HepG2 (cell line): ENCODE data around the gene IPPK. TPM values are rescaled to one million over a fixed set of nuclear protein-coding genes. Genes with fewer than 3 reads are reported as not detected.

Source experiments
- ATAC-seq: fragments of 200-7000 bp; cut with Tn5 transposase; 3 replicates; pipeline ENCODE4 v1.9.1; 2020; ENCODE audit warnings: mild to moderate bottlenecking, moderate library complexity
- BruUV-seq: library from RNA; stranded (reverse); fragments of 400-500 nt; replicated peaks from 2 replicates; lab custom pipeline; 2021; lab: Mats Ljungman, UMichigan
- CTCF ChIA-PET: fragments of 300-600 bp; formaldehyde crosslinking; extraction: SDS; loops from one replicate; lab custom pipeline; 2021; ENCODE audit warnings: low total read pairs, inconsistent platforms, low intra/inter-chr PET ratio; lab: Yijun Ruan, JAX
- POLR2A ChIA-PET: fragments of 350-600 bp; sonication (Branson Sonifier 250); formaldehyde crosslinking; loops from one replicate; lab custom pipeline; 2020; ENCODE audit warnings: antibody characterized with exemption, inconsistent platforms; lab: Yijun Ruan, JAX
- DNase-seq: peaks from one replicate; pipeline ENCODE4 v3.0.0-alpha.2; 2015; ENCODE audit warnings: low spot score
- FAIRE-seq: peaks from 3 replicates; lab custom pipeline; 2011; peaks lifted over from hg19 to GRCh38; lab: Jason Lieb, UNC
- H2AFZ ChIP-seq: one replicate; pipeline ENCODE4 v1.6.1; 2011; ENCODE audit warnings: low read length, inconsistent platforms
- H3K27ac ChIP-seq: fragments of 300-600 bp; 3 replicates; pipeline ENCODE4 v1.8.0; 2011; ENCODE audit warnings: mixed run types, mild to moderate bottlenecking, mixed read lengths, low read length, inconsistent platforms; ENCODE audit not compliant: insufficient read depth; ENCODE audit errors: extremely low read length
- H3K27me3 ChIP-seq, 2 experiments: fragments of 200-600 bp in 1 of 2; 2 replicates in 1 of 2; 3 replicates in 1 of 2; pipeline versions ENCODE4 v1.6.0 to v1.8.0; 2011; ENCODE audit warnings: low read length in 2 of 2, mild to moderate bottlenecking in 2 of 2, moderate library complexity in 2 of 2, inconsistent platforms in 1 of 2; ENCODE audit not compliant: insufficient read depth in 2 of 2, control insufficient read depth in 1 of 2
- H3K36me3 ChIP-seq, 2 experiments: fragments of 200-600 bp in 1 of 2; replicated peaks in 1 of 2; 2 replicates in 1 of 2; 3 replicates in 1 of 2; pipeline versions ENCODE4 v1.5.1 to v1.8.0; 2011; ENCODE audit warnings: low read length in 2 of 2, inconsistent platforms in 1 of 2; ENCODE audit not compliant: insufficient read depth in 2 of 2, control insufficient read depth in 1 of 2
- H3K4me1 ChIP-seq: 2 replicates; pipeline ENCODE4 v1.5.1; 2012; ENCODE audit warnings: low read length, inconsistent platforms; ENCODE audit not compliant: insufficient read depth
- H3K4me2 ChIP-seq: 2 replicates; pipeline ENCODE4 v1.6.0; 2011; ENCODE audit warnings: low read depth, low read length, inconsistent platforms
- H3K4me3 ChIP-seq, 3 experiments: fragments of 200-600 bp in 1 of 3; sonication (generic), shearing (Covaris generic) in 1 of 3; replicated peaks in 1 of 3; 2 replicates each; pipeline ENCODE4 v1.5.1; 2011 to 2016; ENCODE audit warnings: low read length in 3 of 3, inconsistent platforms in 2 of 3, low read depth in 2 of 3, mild to moderate bottlenecking in 2 of 3, control low read depth in 1 of 3, mixed read lengths in 1 of 3; ENCODE audit not compliant: insufficient read depth in 1 of 3
- H3K79me2 ChIP-seq: one replicate; pipeline ENCODE4 v1.6.1; 2011; ENCODE audit warnings: low read length, inconsistent platforms; ENCODE audit not compliant: insufficient read depth
- H3K9ac ChIP-seq: 2 replicates; pipeline ENCODE4 v1.6.0; 2011; ENCODE audit warnings: mild to moderate bottlenecking, low read depth, low read length, inconsistent platforms; ENCODE audit not compliant: insufficient read depth
- H3K9me3 ChIP-seq: 2 replicates; pipeline ENCODE4 v1.5.1; 2012; ENCODE audit warnings: mild to moderate bottlenecking, low read length
- H4K20me1 ChIP-seq: 2 replicates; pipeline ENCODE4 v1.6.0; 2011; ENCODE audit warnings: inconsistent platforms, mild to moderate bottlenecking, low read length, moderate library complexity; ENCODE audit not compliant: insufficient read depth
- CBX1 ChIP-seq: IDR thresholded peaks from one replicate; pipeline ENCODE4 v1.6.1; 2016; ENCODE audit warnings: antibody characterized with exemption, low read depth
- ERF ChIP-seq: IDR thresholded peaks from 2 replicates; pipeline ENCODE4 v1.6.1; 2018; ENCODE audit warnings: missing biosample characterization, missing genetic modification reagents
- FOXP1 ChIP-seq, 2 experiments: fragments of 450-650 bp in 1 of 2; IDR thresholded peaks; 2 replicates each; pipeline ENCODE4 v1.6.1; 2017 to 2018; ENCODE audit warnings: antibody characterized with exemption in 1 of 2
- GRHL1 ChIP-seq: sonication (generic); formaldehyde crosslinking; conservative IDR thresholded peaks from 2 replicates; pipeline ENCODE4 v1.8.0; 2022; ENCODE audit warnings: missing genetic modification reagents
- LCORL ChIP-seq, 2 experiments: fragments of 450-650 bp in 1 of 2; sonication (generic) in 1 of 2; formaldehyde crosslinking in 1 of 2; IDR thresholded peaks; 2 replicates each; pipeline versions ENCODE4 v1.5.0 to v1.6.1; 2017 to 2020; ENCODE audit warnings: antibody characterized with exemption in 1 of 2, missing genetic modification reagents in 1 of 2
- MAZ ChIP-seq, 2 experiments: sonication (generic) in 1 of 2; formaldehyde crosslinking in 1 of 2; IDR thresholded peaks; 2 replicates each; pipeline versions ENCODE4 v1.5.0 to v1.6.1; 2012 to 2020; ENCODE audit warnings: low read depth in 2 of 2, mild to moderate bottlenecking in 2 of 2, borderline replicate concordance in 1 of 2, improper control_type of control experiment in 1 of 2, low read length in 1 of 2, missing genetic modification reagents in 1 of 2, moderate library complexity in 1 of 2
- NCOA1 ChIP-seq: sonication (generic); formaldehyde crosslinking; IDR thresholded peaks from 2 replicates; pipeline ENCODE4 v1.9.0; 2021; ENCODE audit warnings: missing genetic modification reagents
- NFIB ChIP-seq: sonication (generic); formaldehyde crosslinking; IDR thresholded peaks from 2 replicates; pipeline ENCODE4 v1.9.0; 2021; ENCODE audit warnings: missing genetic modification reagents, mild to moderate bottlenecking, borderline replicate concordance
- PCBP1 ChIP-seq: fragments of 200-400 bp; formaldehyde crosslinking; IDR thresholded peaks from 2 replicates; pipeline ENCODE4 v1.6.1; 2017; ENCODE audit warnings: mild to moderate bottlenecking, low read depth, low read length, borderline replicate concordance
- PHF8 ChIP-seq: sonication (generic); formaldehyde crosslinking; IDR thresholded peaks from 2 replicates; pipeline ENCODE4 v1.5.0; 2020; ENCODE audit warnings: missing genetic modification reagents
- PLRG1 ChIP-seq: fragments of 450-650 bp; conservative IDR thresholded peaks from 2 replicates; pipeline ENCODE4 v1.6.1; 2016
- SNRNP70 ChIP-seq: fragments of 200-400 bp; formaldehyde crosslinking; IDR thresholded peaks from 2 replicates; pipeline ENCODE4 v1.6.1; 2017; ENCODE audit warnings: mild to moderate bottlenecking, low read depth, low read length, moderate library complexity
- ZNF207 ChIP-seq: fragments of 450-650 bp; IDR thresholded peaks from 2 replicates; pipeline ENCODE4 v1.6.1; 2016; ENCODE audit warnings: antibody characterized with exemption, borderline replicate concordance
- ZNF430 ChIP-seq: sonication (generic); formaldehyde crosslinking; IDR thresholded peaks from 2 replicates; pipeline ENCODE4 v1.9.0; 2021; ENCODE audit warnings: mild to moderate bottlenecking, missing genetic modification reagents
- ZNF503 ChIP-seq: sonication (generic); formaldehyde crosslinking; IDR thresholded peaks from 2 replicates; pipeline ENCODE4 v1.4.0; 2020; ENCODE audit warnings: missing genetic modification reagents
- ZNF572 ChIP-seq: sonication (generic); formaldehyde crosslinking; IDR thresholded peaks from 2 replicates; pipeline ENCODE4 v1.5.1; 2020; ENCODE audit warnings: mild to moderate bottlenecking, missing genetic modification reagents
- ZNF652 ChIP-seq: IDR thresholded peaks from 2 replicates; pipeline ENCODE4 v1.6.1; 2016; ENCODE audit warnings: low read depth, borderline replicate concordance
- WGBS: methylation state at CpG from one replicate; pipeline ENCODE4 v1.1.6; 2017; ENCODE audit warnings: low lambda C conversion rate; 5-methylcytosine and 5-hydroxymethylcytosine counted together
- in situ Hi-C: cut with HindIII; loops from 2 replicates; pipeline ENCODE4 v1.10.0; 2017; ENCODE audit warnings: low pct_unique_long_range_greater_than_20kb; ENCODE audit not compliant: extremely low pct_ligation_motif_present
- intact Hi-C: fragments of 100-400 bp; cut with micrococcal nuclease; formaldehyde crosslinking; loops from one replicate; pipeline ENCODE4 v1.10.0; 2022; ENCODE audit not compliant: unreplicated experiment
- polyA plus RNA-seq, 8 experiments: library from polyadenylated mRNA; depleted of rRNA in 3 of 8; stranded (reverse) in 7 of 8; unstranded in 1 of 8; fragments of >200 nt; fragmentation: Illumina TruSeq in 4 of 8; extraction: Trizol in 4 of 8; gene quantifications; 2 replicates each; pipeline versions ENCODE4 v1.2.1 to v1.2.3, GENCODE V29; 2011 to 2016; ENCODE audit warnings: low read depth in 4 of 8, missing spikeins in 1 of 8, mixed read lengths in 1 of 8; ENCODE audit not compliant: insufficient read depth in 1 of 8
- total RNA-seq, 5 experiments: library from RNA; depleted of rRNA; stranded (reverse); fragments of >200 nt; fragmentation: Illumina TruSeq; extraction: Trizol; gene quantifications; 2 replicates each; pipeline ENCODE4 v1.2.3, GENCODE V29; 2016; ENCODE audit warnings: low read depth in 1 of 5

The IPPK gene
- total and polyA plus RNA-seq, 2 of the 13 experiments (the other 11 are each of a cell fraction or from before 2014, with no cell fraction given), result 9.9 to 14.1 TPM

GRCh38 chr9:92605224-92605623, 64.7 kb downstream of the IPPK start:
- FAIRE-seq (no peak), DNase-seq (no peak), ATAC-seq (no peak)
- H3K9ac ChIP-seq, result no peak overlapping the region
- peaks cover 55% of the 10 kb centered on the region for H3K4me1 ChIP-seq
- POLR2A ChIA-PET, result interaction anchor here (1.0 to 1.4 kb wide), 2 partner anchors 9 to 11 kb away, joined by 3 to 4 read pairs; no protein-coding TSS in a partner anchor
- in situ Hi-C loops, result no loop called here
- no peak for TF ChIP-seq NCOA1 (CRISPR knock-in tag)
- no peak for TF ChIP-seq SNRNP70
- TF ChIP-seq LCORL (IDR thresholded peaks at IDR 0.05), result peak; percentile 17; the same call in 1 of the 2 replicates
- no peak for TF ChIP-seq LCORL (CRISPR knock-in tag; IDR thresholded peaks at IDR 0.05)
- no peak for TF ChIP-seq ZNF207
- TF ChIP-seq ZNF572 (CRISPR knock-in tag), result no peak
- no peak for TF ChIP-seq PHF8 (CRISPR knock-in tag)
- no peaks in the 10 kb centered on the region for H3K36me3 ChIP-seq
- no TSS peak for BruUV-seq
- no peaks in the 10 kb centered on the region for H4K20me1 ChIP-seq
- CTCF ChIA-PET, result no interaction called here
- WGBS, result 96% methylated on average over 5 of the region's 5 CpGs
- intact Hi-C loops, result no loop called here
- no peaks in the 10 kb centered on the region for H3K79me2 ChIP-seq
- H3K4me2 ChIP-seq, result no peak overlapping the region
- H3K9me3 ChIP-seq, result no peaks in the 10 kb centered on the region
- H3K27me3 ChIP-seq, result no peaks in the 10 kb centered on the region
- H2AFZ ChIP-seq, result no peak overlapping the region
- H3K27ac ChIP-seq, result no peak overlapping the region
- H3K4me3 ChIP-seq, result no peak overlapping the region

GRCh38 chr9:92603990-92604389, 65.9 kb downstream of the IPPK start:
- CTCF ChIA-PET, result no interaction called here
- no TSS peak for BruUV-seq
- TF ChIP-seq GRHL1 (CRISPR knock-in tag) (no peak), ZNF503 (CRISPR knock-in tag) (no peak), CBX1 (no peak), ZNF652 (CRISPR knock-in tag) (no peak), MAZ (IDR thresholded peaks at IDR 0.05; ENCODE audit: borderline replicate concordance, low read depth, low read length) (no peak), MAZ (CRISPR knock-in tag; IDR thresholded peaks at IDR 0.05; ENCODE audit: low read depth) (no peak), PLRG1 (no peak), NFIB (CRISPR knock-in tag) (no peak), PCBP1 (no peak), FOXP1 (IDR thresholded peaks at IDR 0.05) (no peak), FOXP1 (CRISPR knock-in tag; IDR thresholded peaks at IDR 0.05) (no peak), ZNF430 (CRISPR knock-in tag) (no peak), ERF (CRISPR knock-in tag) (no peak)

More at GRCh38 chr9:92603990-92604389, 65.9 kb downstream of the IPPK start:
- DNase-seq, result no peak
- FAIRE-seq, result no peak
- no peak overlapping the region for H3K27ac ChIP-seq
- no peaks in the 10 kb centered on the region for H3K27me3 ChIP-seq
- no peaks in the 10 kb centered on the region for H3K36me3 ChIP-seq
- H3K4me2 ChIP-seq, result no peak overlapping the region
- peaks cover 52% of the 10 kb centered on the region for H3K4me1 ChIP-seq
- intact Hi-C loops, result no loop called here
- WGBS, result 85% methylated on average over 5 of the region's 5 CpGs
- POLR2A ChIA-PET, result interaction anchor here (1.4 kb wide), 1 partner anchor 8 kb away, joined by 3 read pairs; no protein-coding TSS in a partner anchor
- no peak overlapping the region for H2AFZ ChIP-seq
- H3K9ac ChIP-seq, result no peak overlapping the region
- ATAC-seq, result no peak
- no peak overlapping the region for H3K4me3 ChIP-seq
- in situ Hi-C loops, result no loop called here
- no peaks in the 10 kb centered on the region for H3K79me2 ChIP-seq
- H4K20me1 ChIP-seq, result no peaks in the 10 kb centered on the region
- no peaks in the 10 kb centered on the region for H3K9me3 ChIP-seq
